ENCODE data around the gene SLC49A3. TPM values are rescaled to one million over a fixed set of nuclear protein-coding genes. Genes with fewer than 3 reads are reported as not detected.

The SLC49A3 gene
- total RNA-seq, 2 experiments from 2014 or later: not detected

GRCh38 chr4:692771-693554 is 4.0 kb upstream of the SLC49A3 start:
- no peaks in the 10 kb centered on the region for H3K9me3 ChIP-seq (ENCODE audit: low read length)

GRCh38 chr4:689723-690122 is 772 bp upstream of the SLC49A3 start:
- no peaks in the 10 kb centered on the region for H4K20me1 ChIP-seq (ENCODE audit: insufficient read depth, low read length)
- no peaks in the 10 kb centered on the region for H3K36me3 ChIP-seq (ENCODE audit: insufficient read depth, low read length)
- no peaks in the 10 kb centered on the region for H3K9me2 ChIP-seq (ENCODE audit: insufficient read depth, low read length)
- no peaks in the 10 kb centered on the region for H3K79me2 ChIP-seq (ENCODE audit: insufficient read depth, low read depth, low read length)
- H3K4me1 ChIP-seq (ENCODE audit: insufficient read depth, low read length, poor library complexity, severe bottlenecking): no peaks in the 10 kb centered on the region
- ChIA-PET CTCF (ENCODE audit: unreplicated experiment) (no interaction called here), POLR2A (interaction anchor here (0.6 kb wide), 1 partner anchor 1098 kb away, joined by 4 read pairs; no protein-coding TSS in a partner anchor)
- DNase-seq (ENCODE audit: low spot score): no peak
- no peak overlapping the region for H3K4me3 ChIP-seq (ENCODE audit: low read depth, low read length, poor library complexity, severe bottlenecking)
- no peak overlapping the region for H3K4me2 ChIP-seq (ENCODE audit: low read length)
- intact Hi-C loops (cut with micrococcal nuclease; ENCODE audit: unreplicated experiment): no loop called here
- H3K9me3 ChIP-seq (ENCODE audit: low read length): no peaks in the 10 kb centered on the region
- no peak overlapping the region for H3K27ac ChIP-seq (ENCODE audit: low read depth, low read length, poor library complexity, severe bottlenecking)
- BruUV-seq (replicated peaks): no TSS peak
- no peak for TF ChIP-seq CTCF (conservative IDR thresholded peaks at IDR 0.05; ENCODE audit: low read length)
- TF ChIP-seq EZH2phosphoT487 (IDR thresholded peaks at IDR 0.05; ENCODE audit: borderline replicate concordance, low read depth, low read length): no peak
- no peak overlapping the region for H2AFZ ChIP-seq (ENCODE audit: low read length)

More at GRCh38 chr4:692771-693554, 4.0 kb upstream of the SLC49A3 start:
- H3K4me1 ChIP-seq (ENCODE audit: insufficient read depth, low read length, poor library complexity, severe bottlenecking): no peaks in the 10 kb centered on the region
- H3K4me3 ChIP-seq (ENCODE audit: low read depth, low read length, poor library complexity, severe bottlenecking): no peak overlapping the region
- intact Hi-C loops (cut with micrococcal nuclease; ENCODE audit: unreplicated experiment): no loop called here
- no peak overlapping the region for H3K4me2 ChIP-seq (ENCODE audit: low read length)
- ChIA-PET CTCF (ENCODE audit: unreplicated experiment) (no interaction called here), POLR2A (no interaction called here)
- no peaks in the 10 kb centered on the region for H3K79me2 ChIP-seq (ENCODE audit: insufficient read depth, low read depth, low read length)
- BruUV-seq (replicated peaks): no TSS peak
- no peak for DNase-seq (ENCODE audit: low spot score)
- TF ChIP-seq CTCF (conservative IDR thresholded peaks at IDR 0.05; ENCODE audit: low read length) (no peak), EZH2phosphoT487 (IDR thresholded peaks at IDR 0.05; ENCODE audit: borderline replicate concordance, low read depth, low read length) (no peak)
- H4K20me1 ChIP-seq (ENCODE audit: insufficient read depth, low read length): no peaks in the 10 kb centered on the region
- no peak overlapping the region for H2AFZ ChIP-seq (ENCODE audit: low read length)
- no peaks in the 10 kb centered on the region for H3K36me3 ChIP-seq (ENCODE audit: insufficient read depth, low read length)
- no peak overlapping the region for H3K27ac ChIP-seq (ENCODE audit: low read depth, low read length, poor library complexity, severe bottlenecking)
- H3K9me2 ChIP-seq (ENCODE audit: insufficient read depth, low read length): no peaks in the 10 kb centered on the region
